Measurements from ENCODE around the gene EBF3. TPM values are rescaled to one million over a fixed set of nuclear protein-coding genes. Genes with fewer than 3 reads are reported as not detected.

EBF3 gene
- total RNA-seq, 1 experiment from 2014 or later, result not detected

DNA sequence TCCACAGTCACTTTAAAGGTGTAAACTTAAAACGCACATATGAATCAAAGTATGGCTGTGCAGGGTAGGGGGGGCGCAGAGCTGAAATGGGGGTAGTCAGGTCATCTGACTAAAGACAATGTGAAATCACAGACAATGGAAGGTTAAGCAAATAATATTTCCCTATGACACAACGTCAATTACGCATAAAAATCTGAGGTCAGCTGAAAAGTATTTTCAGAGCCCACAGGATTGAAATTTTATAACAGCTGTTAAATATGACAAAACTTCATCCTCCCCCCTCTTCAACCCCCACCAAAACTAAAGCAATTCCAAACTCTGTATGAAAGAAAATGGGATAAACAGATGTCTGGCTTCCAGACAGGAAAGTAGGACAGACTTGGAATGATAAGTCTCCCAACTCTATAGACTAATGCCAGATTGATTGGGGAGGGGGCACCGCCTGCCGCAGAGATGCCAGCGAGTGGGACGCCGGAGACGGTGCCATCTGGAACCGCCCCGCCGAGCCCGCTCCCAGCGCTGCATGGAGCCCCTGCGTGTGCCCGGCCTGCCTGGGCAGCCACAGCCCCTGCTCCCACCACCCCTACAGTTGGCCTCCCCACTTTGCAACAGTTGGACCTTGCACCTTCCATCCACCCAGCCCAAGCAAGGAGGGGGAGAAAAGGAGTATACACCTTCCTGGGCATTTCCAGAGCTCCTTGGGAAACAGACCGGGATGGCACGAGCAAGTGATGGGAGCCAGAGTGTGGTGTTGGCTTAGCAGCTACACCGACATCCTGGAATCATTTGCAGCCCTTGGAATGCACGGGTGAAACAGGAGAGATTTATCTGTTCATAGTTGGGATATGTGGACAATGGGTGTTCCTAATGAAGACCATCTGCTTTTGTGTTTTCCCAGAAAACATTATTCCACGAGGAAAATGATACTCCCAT, 10.7 kb downstream of the EBF3 start:
- no peak overlapping the region for H3K4me3 ChIP-seq
- H2AFZ ChIP-seq, result no peak overlapping the region
- TF ChIP-seq EZH2 (IDR thresholded peaks at IDR 0.05; ENCODE audit: low read depth), result no peak
- TF ChIP-seq, protein P1, sequence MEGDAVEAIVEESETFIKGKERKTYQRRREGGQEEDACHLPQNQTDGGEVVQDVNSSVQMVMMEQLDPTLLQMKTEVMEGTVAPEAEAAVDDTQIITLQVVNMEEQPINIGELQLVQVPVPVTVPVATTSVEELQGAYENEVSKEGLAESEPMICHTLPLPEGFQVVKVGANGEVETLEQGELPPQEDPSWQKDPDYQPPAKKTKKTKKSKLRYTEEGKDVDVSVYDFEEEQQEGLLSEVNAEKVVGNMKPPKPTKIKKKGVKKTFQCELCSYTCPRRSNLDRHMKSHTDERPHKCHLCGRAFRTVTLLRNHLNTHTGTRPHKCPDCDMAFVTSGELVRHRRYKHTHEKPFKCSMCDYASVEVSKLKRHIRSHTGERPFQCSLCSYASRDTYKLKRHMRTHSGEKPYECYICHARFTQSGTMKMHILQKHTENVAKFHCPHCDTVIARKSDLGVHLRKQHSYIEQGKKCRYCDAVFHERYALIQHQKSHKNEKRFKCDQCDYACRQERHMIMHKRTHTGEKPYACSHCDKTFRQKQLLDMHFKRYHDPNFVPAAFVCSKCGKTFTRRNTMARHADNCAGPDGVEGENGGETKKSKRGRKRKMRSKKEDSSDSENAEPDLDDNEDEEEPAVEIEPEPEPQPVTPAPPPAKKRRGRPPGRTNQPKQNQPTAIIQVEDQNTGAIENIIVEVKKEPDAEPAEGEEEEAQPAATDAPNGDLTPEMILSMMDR (conservative IDR thresholded peaks at IDR 0.05), result no peak
- no peaks in the 10 kb centered on the region for H3K4me1 ChIP-seq (replicated peaks; ENCODE audit: insufficient read depth)
- DNase-seq, result no peak
- H3K9me3 ChIP-seq (ENCODE audit: insufficient read depth, low read depth), result no peaks in the 10 kb centered on the region
- H3K4me2 ChIP-seq, result no peak overlapping the region
- no peaks in the 10 kb centered on the region for H3K9me2 ChIP-seq (ENCODE audit: insufficient read depth)
- no peaks in the 10 kb centered on the region for H3K36me3 ChIP-seq (ENCODE audit: low read depth)
- intact Hi-C loops (cut with micrococcal nuclease; ENCODE audit: unreplicated experiment), result no loop called here
- peaks cover 36% of the 10 kb centered on the region; the same call in 1 of the 2 replicates for H3K27me3 ChIP-seq (ENCODE audit: insufficient read depth, low read depth)
- ChIA-PET CTCF (no interaction called here), POLR2A (ENCODE audit: unreplicated experiment) (no interaction called here)
- H3F3A ChIP-seq (ENCODE audit: insufficient read depth, low read depth), result no peaks in the 10 kb centered on the region
- no peak overlapping the region for H3K27ac ChIP-seq
- H4K20me1 ChIP-seq (ENCODE audit: insufficient read depth), result no peaks in the 10 kb centered on the region
- no peaks in the 10 kb centered on the region for H3K79me2 ChIP-seq (ENCODE audit: low read depth)
- BruUV-seq (replicated peaks), result no TSS peak

DNA sequence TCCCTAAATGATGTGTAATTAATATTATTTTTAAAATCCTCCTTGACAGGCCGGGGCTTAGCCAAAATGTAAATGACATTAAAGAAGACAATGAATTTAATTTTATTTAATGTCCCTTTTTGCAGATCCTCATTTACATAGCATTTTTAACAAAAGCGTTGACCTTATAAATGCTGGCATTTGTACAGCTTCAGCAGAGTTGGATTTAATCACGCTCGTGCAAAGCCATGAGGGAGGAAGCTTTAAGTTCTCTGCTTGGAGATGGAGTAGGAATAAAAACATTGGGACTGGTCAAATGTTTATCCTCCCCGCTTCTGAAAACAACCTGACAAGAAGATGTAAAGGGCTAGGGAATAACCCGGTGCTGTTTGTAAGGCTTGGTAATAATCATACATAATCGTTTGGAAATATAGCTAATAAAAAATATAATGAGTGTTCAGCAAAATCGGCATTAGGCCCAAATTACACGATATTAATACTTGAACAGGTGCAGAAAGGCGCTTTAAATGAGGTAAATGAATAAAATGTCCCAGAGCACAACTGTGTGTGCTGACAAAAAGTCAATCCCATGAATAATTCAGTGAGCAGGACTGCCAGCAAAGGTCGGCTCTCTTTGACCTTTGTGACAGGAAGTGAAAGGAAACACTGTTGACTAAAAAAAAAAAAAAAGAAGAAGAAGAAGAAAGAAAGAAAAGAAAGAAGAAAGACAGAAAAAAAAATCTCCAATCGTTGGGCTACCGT, 11.5 kb downstream of the EBF3 start:
- CTCF ChIA-PET, result no interaction called here
- H3K4me3 ChIP-seq, result no peak overlapping the region
- no peak overlapping the region for H2AFZ ChIP-seq
- no peaks in the 10 kb centered on the region for H3K9me3 ChIP-seq (ENCODE audit: insufficient read depth, low read depth)
- no peaks in the 10 kb centered on the region for H3K4me1 ChIP-seq (replicated peaks; ENCODE audit: insufficient read depth)
- H3K9me2 ChIP-seq (ENCODE audit: insufficient read depth), result no peaks in the 10 kb centered on the region
- TF ChIP-seq EZH2 (IDR thresholded peaks at IDR 0.05; ENCODE audit: low read depth), result no peak
- TF ChIP-seq, protein P1 (conservative IDR thresholded peaks at IDR 0.05), result no peak
- no peaks in the 10 kb centered on the region for H3K79me2 ChIP-seq (ENCODE audit: low read depth)
- intact Hi-C loops (cut with micrococcal nuclease; ENCODE audit: unreplicated experiment), result no loop called here
- H3K27me3 ChIP-seq (ENCODE audit: insufficient read depth, low read depth), result peaks cover 41% of the 10 kb centered on the region; the same call in 1 of the 2 replicates
- DNase-seq, result no peak
- POLR2A ChIA-PET (ENCODE audit: unreplicated experiment), result no interaction called here
- no peaks in the 10 kb centered on the region for H4K20me1 ChIP-seq (ENCODE audit: insufficient read depth)
- no peaks in the 10 kb centered on the region for H3K36me3 ChIP-seq (ENCODE audit: low read depth)
- H3K27ac ChIP-seq, result no peak overlapping the region
- H3K4me2 ChIP-seq, result no peak overlapping the region
- BruUV-seq (replicated peaks), result no TSS peak
- no peaks in the 10 kb centered on the region for H3F3A ChIP-seq (ENCODE audit: insufficient read depth, low read depth)

DNA sequence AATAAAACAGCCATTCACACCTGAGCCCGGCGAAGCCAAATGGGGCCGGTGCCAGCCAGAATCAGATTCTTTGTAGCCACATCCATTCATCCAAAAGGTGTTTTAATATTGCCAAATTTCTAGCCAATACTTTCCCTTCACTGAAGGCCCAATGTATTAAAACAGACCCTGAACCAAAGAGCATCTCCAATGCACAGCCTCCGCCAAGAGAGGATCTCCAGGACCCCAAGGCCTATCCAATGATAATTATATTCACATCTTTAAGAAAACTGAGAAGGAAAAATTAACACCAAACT, 12.2 kb downstream of the EBF3 start:
- no TSS peak for BruUV-seq (replicated peaks)
- Histone ChIP-seq H2AFZ (no peak overlapping the region), H3K9me2 (ENCODE audit: insufficient read depth) (no peaks in the 10 kb centered on the region), H3F3A (ENCODE audit: insufficient read depth, low read depth) (no peaks in the 10 kb centered on the region), H3K9me3 (ENCODE audit: insufficient read depth, low read depth) (no peaks in the 10 kb centered on the region), H4K20me1 (ENCODE audit: insufficient read depth) (no peaks in the 10 kb centered on the region), H3K4me3 (no peak overlapping the region), H3K36me3 (ENCODE audit: low read depth) (no peaks in the 10 kb centered on the region), H3K4me1 (replicated peaks; ENCODE audit: insufficient read depth) (no peaks in the 10 kb centered on the region), H3K27ac (no peak overlapping the region), H3K4me2 (no peak overlapping the region), H3K27me3 (ENCODE audit: insufficient read depth, low read depth) (peaks cover 45% of the 10 kb centered on the region; the same call in 1 of the 2 replicates), H3K79me2 (ENCODE audit: low read depth) (no peaks in the 10 kb centered on the region)
- POLR2A ChIA-PET (ENCODE audit: unreplicated experiment), result no interaction called here
- TF ChIP-seq, protein P1 (conservative IDR thresholded peaks at IDR 0.05), result no peak
- no peak for TF ChIP-seq EZH2 (IDR thresholded peaks at IDR 0.05; ENCODE audit: low read depth)
- DNase-seq, result no peak
- intact Hi-C loops (cut with micrococcal nuclease; ENCODE audit: unreplicated experiment), result no loop called here
- CTCF ChIA-PET, result no interaction called here

Data from PC-9 (cell line).